HG03575 (cell line): Measurements from ENCODE around the gene DRG2.

Experiments
- ATAC-seq: cut with Tn5 transposase; IDR thresholded peaks from one replicate; pipeline ENCODE4 v1.9.1; 2021; ENCODE audit not compliant: unreplicated experiment, insufficient number of reproducible peaks, low FRiP score; ENCODE audit errors: extremely low read depth

Gene DRG2, protein sequence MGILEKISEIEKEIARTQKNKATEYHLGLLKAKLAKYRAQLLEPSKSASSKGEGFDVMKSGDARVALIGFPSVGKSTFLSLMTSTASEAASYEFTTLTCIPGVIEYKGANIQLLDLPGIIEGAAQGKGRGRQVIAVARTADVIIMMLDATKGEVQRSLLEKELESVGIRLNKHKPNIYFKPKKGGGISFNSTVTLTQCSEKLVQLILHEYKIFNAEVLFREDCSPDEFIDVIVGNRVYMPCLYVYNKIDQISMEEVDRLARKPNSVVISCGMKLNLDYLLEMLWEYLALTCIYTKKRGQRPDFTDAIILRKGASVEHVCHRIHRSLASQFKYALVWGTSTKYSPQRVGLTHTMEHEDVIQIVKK

DNA sequence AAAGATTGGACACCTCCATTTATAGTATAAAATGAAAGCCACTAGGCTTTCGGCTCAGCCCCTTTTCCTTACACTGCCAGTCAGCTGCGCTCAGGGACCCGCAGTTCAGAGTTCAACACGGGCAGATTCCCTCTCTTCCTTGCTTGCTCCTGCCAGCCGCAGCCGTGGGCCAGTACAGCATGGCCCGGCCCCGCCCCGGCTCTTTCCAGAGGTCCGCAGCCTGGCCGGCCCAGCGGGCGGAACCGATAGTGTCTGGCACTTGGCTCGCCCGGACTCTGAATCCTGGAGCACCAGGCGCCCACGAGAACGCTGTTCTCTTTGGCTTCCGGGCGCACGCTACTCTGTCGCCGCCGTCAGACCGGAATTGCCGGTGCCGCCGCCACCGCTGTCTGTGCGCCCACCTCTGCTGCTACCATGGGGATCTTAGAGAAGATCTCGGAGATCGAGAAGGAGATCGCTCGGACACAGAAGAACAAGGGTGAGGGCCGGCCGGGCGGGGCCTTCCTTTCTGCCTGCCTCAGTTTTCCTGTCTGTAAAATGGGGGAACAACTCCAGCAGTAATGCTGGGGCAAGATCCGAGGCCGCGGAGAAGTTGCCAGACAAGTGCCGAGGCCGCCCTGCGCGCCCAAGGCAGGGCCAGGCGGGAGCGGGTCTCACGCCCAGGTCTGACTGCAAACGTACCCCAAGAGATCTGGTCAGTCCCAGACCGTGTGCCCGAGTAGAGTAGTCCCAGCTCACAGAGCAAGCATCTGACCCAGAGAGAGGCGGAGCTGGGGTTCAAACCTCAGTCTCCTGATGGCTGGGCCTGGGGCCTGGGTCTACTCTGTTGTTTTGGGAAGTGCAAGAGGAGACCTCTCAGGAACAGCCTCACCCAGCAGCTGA lies at the start of gene DRG2:
Gene DRG2, plus strand, starts transcription at position 339 of the 882 bp plus-strand sequence. Its CDS starts 76 bp downstream, at position 415.
- no peak for ATAC-seq

DNA sequence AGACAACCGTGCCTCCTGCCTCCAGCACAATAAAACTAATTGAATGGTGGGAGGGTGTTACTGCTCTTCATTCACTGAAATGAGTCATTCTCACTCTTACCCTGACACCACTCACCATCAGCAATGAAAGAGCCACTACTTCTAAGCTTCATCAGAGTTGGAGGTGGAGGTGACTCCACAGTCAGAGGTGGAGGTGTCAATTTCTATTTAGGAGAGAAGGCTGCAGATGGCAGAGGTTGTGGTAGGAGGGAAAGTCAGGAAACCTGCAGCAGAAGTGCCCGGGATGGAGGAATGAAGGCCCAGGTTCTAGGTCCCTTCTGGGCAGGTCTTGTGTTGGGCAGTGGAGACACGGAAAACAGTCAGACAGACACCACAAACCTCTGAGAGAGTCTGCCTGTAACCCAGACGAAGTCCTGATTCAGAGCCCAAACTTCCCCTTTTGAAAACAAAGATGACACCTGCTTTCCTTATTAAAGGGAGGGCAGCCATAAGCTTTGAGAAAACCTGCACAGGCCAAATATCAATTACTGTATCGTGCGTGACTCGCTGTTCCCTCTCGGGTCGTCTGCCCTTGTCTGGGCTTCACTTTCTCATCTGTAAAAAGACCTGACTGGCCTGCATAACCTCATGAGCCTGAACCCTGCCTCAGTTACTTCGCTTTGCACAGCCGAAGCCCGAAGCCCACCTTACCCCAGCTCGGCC lies 49.4 kb upstream of the DRG2 start:
- no peak for ATAC-seq

DNA sequence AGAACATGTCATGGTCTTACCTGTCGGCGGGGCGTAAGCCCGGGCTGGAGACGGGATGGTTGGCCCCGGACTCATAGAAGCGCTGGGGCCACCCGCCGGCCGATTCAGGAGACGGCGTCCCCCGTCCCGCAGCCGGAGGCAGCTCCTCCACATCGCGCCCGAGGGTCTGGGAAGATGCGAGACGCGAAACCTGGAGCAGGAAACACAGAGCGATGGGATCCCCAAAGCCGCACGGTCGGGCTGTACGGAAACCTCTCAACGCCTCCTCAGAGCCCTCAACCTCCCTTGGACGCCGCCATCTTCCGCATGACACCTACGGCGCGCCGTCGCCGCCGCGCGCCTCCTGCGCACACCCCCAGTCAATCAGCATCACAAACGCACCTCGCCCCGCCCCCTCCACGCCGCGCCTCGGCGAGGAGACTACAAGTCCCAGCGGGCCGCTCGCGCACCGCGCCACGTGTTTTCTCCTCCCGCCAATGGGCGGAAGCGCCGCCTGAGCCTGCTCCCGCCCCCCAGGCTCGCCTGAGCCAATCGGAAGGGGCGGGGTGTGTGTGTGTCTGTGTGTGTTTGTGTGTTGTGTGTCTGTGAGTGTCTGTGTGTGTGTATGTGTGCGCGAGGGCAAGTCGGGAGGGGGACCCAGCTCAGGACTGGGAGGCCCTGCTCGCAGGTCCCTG lies 48.8 kb upstream of the DRG2 start, which contains the start of the genes ATPAF2 and GID4:
Gene ATPAF2, minus strand, starts transcription at position 308 of the 674 bp plus-strand sequence. Its CDS starts 155 bp downstream, at position 153.
Gene GID4, plus strand, starts transcription at position 548 of the 674 bp plus-strand sequence. Its CDS starts 57 bp downstream, at position 605.
- no peak for ATAC-seq

GRCh38 chr17:18039535-18040260 lies 48.0 kb upstream of the DRG2 start:
- ATAC-seq = no peak

- no peak for ATAC-seq
Observed at GRCh38 chr17:18040261-18040858, 47.4 kb upstream of the DRG2 start.

- ATAC-seq = no peak
Observed at GRCh38 chr17:18041776-18042175, 46.0 kb upstream of the DRG2 start.

DNA sequence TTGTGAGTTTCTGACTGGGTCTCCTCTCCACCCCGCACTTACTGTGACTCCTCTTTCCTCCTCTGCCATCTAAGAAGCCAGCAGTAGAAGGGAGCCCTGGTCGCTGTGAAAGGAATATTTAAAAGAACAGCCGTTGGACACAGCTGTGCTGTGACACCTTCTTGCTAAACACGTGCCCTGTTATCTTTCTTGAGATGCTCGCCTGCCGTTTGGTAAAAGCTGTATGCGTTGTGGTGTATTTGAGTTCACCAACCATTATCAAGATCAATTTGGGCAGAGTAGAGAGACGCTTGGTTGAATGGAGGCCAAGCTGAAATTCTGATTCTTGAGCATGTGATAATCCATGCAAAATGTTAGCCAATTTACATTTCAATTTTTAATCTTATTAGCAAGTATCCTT lies 44.8 kb upstream of the DRG2 start:
- no peak for ATAC-seq

GRCh38 chr17:18043491-18043890 lies 44.3 kb upstream of the DRG2 start:
- no peak for ATAC-seq

DNA sequence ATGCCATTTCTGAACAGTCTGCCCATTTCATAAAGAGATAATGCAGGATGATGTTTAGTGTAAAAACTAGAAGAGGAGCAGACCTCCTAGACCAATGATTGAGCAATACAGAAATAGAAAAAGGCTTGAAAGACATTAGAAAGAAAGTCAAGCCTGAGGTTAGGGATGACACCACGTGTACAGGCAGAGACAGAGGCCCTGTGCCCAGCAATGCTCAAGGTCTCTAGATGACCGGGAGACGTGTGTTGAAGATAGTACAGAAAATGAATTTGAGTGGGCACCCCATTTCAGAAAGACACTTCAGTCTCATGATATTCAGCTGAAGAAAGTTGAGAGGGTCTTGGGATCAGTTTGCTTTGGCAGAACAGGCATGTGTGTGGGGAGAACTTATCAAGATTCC lies 43.1 kb upstream of the DRG2 start:
- no peak for ATAC-seq

DNA sequence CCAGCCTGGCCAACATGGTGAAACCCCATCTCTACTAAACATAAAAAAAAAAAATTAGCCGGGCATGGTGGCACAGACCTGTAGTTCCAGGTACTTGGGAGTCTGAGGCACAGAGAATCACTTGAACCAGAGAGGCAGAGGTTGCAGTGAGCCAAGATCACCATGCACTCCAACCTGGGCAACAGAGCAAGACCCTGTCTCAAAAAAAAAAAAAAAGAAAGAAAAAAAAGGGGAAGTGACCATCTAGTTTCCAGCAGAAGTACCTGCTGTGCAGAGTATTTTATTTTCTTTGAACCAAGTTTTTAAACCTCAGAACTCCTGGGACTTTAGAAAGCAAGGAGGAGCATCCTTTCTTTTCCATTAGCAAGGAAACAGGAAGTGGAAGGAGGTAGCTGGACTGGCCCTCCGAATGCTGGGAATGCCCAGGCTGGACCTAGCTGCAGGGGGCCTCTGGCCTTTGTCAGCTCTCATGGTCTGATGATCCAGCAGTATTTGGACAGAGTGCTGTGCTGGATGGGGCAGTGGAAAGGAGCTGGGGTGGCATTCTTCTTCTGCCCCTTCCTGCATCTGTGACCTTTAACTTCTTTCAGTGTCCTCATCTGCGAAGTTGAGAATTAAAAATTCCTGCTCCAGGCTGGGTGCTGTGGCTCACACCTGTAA lies 41.9 kb upstream of the DRG2 start:
- ATAC-seq = no peak

DNA sequence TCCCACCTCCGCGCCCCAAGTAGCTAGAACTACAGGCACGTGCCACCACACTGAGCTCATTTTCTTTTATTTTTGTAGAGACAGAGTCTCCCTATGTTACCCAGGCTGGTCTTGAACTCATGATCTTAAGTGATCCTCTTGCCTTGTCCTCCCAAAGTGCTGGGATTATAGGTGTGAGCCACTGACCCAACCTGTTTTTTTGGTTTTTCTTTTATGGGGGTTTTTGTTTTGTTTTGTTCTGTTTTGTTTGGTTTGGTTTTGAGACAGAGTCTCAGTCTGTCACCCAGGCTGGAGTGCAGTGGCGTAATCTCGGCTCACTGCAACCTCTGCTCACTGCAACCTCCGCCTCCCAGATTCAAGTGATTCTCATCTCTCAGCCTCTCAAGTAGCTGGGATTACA lies 32.2 kb upstream of the DRG2 start:
- no peak for ATAC-seq

GRCh38 chr17:18056214-18056613 lies 31.5 kb upstream of the DRG2 start:
- no peak for ATAC-seq

DNA sequence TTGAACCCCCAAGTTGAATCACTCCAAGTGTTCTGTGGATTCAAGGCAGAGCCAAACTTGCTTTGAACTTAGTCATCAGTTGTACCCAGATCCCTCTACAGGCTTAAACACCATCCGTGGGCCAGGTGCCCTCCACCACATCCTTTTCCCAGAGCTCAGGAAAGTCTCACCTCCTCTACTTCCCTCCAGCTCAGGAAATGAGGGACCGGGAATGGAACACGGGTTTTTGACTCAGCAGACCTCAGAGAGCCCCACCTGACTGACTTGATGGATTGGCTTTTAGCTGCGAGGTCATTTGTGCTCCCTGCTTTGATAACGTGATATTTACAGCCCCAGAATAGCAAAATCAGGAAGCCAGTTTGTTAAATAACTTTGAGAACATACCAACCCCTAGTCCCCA lies 28.5 kb upstream of the DRG2 start:
- ATAC-seq = no peak

GRCh38 chr17:18064053-18064452 lies 23.7 kb upstream of the DRG2 start:
- no peak for ATAC-seq

- ATAC-seq = no peak
Observed at GRCh38 chr17:18065546-18065945, 22.2 kb upstream of the DRG2 start.

DNA sequence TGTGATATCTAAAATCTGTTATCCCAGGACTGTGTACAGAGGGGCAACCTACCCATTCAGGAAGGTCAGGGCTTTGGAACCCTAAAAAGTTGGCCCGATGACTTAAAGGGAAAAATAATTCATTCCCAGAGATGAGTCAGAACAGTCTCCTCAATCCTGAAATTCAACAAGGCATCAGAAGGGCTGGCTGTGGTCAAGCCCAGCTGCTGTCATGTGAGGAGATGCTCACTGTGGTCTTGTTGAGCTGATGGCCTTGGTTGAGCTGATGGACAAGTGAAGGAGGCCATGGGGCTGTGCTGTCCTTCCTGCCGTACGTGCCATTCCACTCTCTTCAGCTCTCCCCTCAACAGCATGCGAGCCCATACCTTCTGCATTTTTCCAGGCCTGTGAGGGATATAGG lies 20.9 kb upstream of the DRG2 start:
- ATAC-seq = no peak

GRCh38 chr17:18069101-18069500 lies 18.6 kb upstream of the DRG2 start:
- ATAC-seq = no peak
